Hepatocyte (in vitro differentiated cells): Measurements from ENCODE around the gene EYA4.

Experiments
- EZH2 ChIP-seq: fragments of 200-600 bp; sonication (generic); IDR thresholded peaks from 2 replicates; pipeline ENCODE4 v1.6.1; 2016; ENCODE audit warnings: antibody characterized with exemption, mild to moderate bottlenecking, borderline replicate concordance
- EZH2phosphoT487 ChIP-seq: fragments of 200-600 bp; sonication (generic); IDR thresholded peaks from one replicate; pipeline ENCODE4 v1.6.1; 2018; ENCODE audit warnings: antibody characterized with exemption, mild to moderate bottlenecking, low read depth, moderate library complexity; ENCODE audit not compliant: unreplicated experiment, severe bottlenecking
- TF ChIP-seq, protein P1 (sequence below): fragments of 200-600 bp; sonication (generic); IDR thresholded peaks from 2 replicates; pipeline ENCODE4 v1.5.1; 2016; ENCODE audit warnings: antibody characterized with exemption, mild to moderate bottlenecking; ENCODE audit not compliant: poor library complexity

DNA sequence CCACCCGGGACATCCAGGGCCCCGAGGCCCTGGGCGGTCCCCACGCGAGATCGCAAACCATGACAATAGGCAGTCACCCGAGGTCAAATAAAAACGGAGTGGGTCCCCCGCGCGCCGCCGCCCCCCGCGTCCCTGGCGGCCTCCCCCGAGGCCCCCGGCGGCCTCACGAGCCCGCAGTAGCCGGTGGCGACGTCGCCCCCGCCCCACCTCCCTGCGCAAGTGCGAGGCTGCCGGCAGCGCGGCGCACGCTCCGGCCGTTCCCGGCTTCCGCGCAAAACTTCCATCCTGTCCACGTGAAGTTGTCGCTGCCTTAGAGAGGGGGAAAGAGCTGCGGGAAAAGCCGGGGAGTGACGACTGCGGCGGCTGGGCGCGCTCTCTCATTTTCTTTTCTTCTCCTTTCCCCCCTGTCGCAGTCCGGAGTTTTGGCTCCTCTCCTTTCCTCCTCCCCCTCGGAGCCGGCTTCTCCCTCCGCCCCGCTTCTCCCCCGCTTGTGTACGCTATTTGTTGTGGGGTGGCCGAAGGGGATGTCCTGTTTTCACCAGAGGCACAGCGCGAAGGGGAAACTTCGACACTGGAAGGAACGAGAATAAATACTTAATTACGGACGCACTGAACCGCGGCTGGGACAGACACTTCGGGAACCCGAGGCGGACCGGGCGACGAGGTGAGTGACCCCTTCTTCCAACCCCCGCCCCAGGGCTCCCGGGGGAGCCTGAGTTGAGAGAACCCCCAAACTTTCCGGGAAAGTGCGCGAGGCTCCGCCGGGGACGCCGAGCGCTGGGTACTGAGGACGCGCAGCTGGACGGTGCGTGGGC, at the start of gene EYA4:
- TF ChIP-seq, protein P1, sequence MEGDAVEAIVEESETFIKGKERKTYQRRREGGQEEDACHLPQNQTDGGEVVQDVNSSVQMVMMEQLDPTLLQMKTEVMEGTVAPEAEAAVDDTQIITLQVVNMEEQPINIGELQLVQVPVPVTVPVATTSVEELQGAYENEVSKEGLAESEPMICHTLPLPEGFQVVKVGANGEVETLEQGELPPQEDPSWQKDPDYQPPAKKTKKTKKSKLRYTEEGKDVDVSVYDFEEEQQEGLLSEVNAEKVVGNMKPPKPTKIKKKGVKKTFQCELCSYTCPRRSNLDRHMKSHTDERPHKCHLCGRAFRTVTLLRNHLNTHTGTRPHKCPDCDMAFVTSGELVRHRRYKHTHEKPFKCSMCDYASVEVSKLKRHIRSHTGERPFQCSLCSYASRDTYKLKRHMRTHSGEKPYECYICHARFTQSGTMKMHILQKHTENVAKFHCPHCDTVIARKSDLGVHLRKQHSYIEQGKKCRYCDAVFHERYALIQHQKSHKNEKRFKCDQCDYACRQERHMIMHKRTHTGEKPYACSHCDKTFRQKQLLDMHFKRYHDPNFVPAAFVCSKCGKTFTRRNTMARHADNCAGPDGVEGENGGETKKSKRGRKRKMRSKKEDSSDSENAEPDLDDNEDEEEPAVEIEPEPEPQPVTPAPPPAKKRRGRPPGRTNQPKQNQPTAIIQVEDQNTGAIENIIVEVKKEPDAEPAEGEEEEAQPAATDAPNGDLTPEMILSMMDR = no peak
- no peak for TF ChIP-seq EZH2phosphoT487
- peak; percentile 2 for TF ChIP-seq EZH2
